Measurements from ENCODE around the gene ZNF750.

The ZNF750 gene

DNA sequence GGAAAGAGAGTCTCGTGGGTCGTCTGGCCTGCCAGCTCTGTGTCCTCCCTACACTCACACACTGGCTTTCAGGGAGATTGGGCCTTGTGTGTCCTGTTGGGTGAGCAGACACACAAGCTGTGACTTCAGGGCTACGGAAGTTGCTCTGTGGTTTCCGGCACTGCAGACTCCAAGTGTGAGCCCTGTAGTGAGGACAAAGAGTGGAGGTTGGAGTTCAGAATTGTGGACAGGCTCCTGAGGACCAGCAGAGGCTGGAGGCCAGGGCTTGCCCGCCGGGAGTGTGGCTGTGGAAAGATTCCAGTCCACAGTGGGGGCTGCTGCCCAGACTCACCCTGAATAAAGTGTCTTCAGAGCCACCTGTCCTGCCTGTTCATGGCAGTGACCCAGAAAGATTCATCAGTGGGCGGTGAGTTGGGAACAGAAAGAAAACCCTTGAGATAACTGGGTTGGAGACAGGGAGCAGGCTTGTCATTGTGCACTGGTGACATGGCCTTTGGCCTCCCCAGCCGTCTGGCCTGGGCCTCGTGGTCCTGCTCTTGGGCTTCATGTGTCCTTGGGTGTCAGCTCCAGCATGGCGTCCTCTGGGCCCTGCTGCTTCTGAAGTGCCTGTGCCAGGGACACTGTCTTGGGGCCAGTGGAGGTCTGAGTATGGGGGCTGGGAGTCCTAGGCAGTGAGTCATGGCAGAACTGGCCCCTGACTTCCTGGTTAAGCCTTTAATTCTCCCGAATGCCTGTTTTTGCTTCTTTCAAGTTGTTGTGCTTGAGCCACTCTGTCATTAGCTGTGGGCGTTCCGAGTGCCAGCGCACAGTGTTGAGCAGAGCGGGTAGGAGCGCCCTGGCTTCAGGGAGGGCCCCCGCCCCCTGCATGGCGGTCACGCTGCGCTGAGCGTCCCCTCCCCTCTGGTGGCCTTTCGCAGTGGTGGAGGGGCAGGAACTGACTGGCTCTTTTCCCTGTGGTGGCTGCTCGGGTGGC is 19.9 kb upstream of the ZNF750 start:
- no peak for DNase-seq (ENCODE audit: low read depth)

DNA sequence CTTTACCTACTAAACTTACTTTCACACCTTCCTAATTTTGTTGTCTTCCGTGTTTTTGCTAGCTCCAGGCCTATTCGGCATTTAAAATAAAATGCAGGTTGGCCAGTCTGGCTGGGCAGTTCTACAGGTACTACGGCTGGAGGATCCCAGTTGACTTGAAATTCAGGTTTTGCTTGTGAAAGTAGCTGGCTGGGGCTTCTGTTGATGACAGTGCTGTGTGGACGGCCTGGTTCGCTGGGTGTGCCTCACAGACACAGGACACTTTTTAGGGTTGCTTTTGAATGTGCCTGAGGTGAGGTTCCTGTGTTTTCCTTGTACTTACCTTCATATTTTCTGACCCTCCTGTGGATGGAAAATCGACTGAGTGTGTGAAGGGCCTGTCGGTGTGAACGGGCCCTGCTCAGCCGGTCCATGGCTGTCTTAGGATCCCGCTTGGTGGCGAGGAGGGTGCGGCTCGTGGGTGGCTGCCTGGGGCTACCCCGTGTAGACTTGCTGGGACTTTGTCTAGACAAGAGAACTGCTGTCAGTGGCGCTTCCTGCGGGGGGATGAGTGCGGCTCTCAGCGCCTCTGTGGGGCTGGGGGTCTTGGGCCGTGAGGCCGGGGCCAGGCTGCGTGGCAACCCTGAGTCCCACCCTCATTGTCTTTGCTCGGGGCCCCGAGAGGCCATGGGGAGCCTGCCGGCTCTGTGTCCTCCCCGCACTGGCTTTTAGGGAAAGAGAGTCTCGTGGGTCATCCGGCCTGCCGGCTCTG is 18.7 kb upstream of the ZNF750 start:
- DNase-seq (ENCODE audit: low read depth): no peak

DNA sequence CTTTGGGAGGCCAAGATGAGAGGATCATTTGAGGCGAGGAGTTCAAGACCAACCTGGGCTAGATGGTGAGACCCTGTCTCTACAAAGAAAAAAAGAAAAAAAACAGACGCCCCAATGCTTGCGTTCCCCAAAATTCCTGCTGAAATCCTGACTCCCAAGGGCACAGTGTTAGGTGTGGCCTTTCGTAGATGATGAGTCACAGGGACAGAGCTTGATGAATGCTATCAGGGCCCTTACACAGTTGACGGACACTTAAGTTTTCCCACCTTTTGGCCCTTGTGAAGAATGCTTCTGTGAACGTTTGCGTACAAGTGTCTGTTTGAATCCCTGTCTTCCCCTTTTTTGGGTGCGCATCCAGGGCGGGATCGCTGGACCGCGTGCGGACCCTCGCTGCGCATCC is 16.5 kb upstream of the ZNF750 start:
- no peak for DNase-seq (ENCODE audit: low read depth)

GRCh38 chr17:82854226-82854625 is 14.4 kb upstream of the ZNF750 start:
- no peak for DNase-seq (ENCODE audit: low read depth)

GRCh38 chr17:82851381-82851780 is 11.6 kb upstream of the ZNF750 start:
- no peak for DNase-seq (ENCODE audit: low read depth)

GRCh38 chr17:82849076-82849945 is 9.5 kb upstream of the ZNF750 start:
- DNase-seq (ENCODE audit: low read depth): no peak

DNA sequence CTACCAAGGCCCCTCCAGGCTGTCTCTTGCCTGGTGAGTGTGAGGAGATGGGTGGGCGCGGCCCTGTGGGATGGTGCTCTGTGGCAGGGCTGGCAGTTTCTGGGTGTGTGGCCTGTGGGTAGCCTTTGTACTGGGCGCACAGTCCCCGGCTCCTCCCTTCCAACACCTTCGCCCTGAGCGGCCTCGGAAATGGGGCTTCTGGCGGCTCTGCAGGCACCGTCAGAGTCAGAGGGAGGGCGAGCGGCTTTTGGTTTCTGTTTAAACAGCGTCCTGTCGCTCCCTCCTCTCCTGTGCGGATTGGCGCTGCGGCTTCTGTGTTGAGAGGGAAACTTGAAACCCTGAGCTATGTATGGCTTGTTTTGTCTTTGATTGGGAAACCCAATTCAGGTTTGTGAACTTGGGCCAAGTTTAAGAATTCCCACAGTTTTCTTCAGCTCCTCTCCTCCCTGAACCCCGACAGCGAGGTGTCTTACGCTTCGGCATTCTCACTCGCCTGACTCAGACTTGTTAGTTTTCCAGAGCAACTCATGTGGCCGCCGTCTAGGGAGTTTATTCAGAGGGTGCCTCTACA is 8.3 kb upstream of the ZNF750 start:
- DNase-seq (ENCODE audit: low read depth): peak; percentile 75

DNA sequence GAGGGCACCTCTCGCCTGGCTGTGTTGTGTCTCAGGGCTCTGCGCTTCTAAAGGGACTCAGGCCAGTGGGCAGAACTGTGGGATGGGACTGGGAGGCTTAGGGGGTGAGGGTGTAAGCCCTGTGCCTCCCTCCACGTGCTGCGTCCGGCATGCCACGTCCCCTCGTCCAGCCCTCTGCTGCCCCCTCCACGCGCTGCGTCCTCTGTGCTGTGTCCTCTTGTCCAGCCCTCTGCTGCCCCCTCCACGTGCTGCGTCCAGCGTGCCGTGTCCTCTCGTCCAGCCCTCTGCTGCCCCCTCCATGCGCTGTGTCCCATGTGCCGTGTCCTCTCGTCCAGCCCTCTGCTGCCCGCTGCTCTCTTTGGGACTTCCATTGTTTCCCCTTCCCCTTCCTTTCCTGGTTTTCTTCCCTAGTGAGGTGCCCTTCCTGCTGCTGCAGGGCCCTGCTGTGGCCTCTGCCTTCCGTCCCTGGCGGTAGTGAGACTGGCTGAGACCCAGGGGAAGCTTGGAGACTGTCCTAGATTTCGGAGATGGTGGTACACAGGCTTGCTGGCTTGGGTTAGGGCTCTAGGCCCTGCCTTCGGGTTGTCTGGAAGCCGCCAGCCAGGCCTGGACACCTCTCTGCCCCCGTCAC is 6.4 kb upstream of the ZNF750 start:
- DNase-seq (ENCODE audit: low read depth): no peak

DNA sequence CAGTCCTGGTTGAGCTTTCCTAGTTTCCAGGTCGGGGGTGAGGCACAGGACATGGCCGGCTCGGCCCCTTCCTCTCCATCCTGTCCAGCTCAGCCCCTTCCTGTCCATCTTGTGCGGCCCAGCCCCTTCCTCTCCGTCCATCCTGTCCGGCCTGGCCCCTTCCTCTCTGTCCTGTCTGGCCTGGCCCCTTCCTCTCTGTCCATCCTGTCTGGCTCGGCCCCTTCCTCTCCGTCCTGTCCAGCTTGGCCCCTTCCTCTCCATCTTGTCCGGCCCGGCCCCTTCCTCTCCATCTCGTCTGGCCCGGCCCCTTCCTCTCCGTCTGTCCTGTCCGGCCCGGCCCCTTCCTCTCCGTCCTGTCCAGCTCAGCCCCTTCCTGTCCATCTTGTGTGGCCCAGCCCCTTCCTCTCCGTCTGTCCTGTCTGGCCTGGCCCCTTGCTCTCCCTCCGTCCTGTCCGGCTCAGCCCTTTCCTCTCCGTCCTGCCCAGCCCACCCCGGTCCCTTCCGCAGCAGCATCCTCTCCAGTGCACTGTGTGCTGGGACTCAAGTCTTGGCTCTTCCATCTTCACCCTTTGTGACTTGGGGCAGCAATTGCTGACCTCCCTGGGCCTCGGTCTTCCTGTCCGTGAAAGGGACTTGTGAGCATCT is 5.5 kb upstream of the ZNF750 start:
- no peak for DNase-seq (ENCODE audit: low read depth)

- DNase-seq (ENCODE audit: low read depth): no peak
Measured at GRCh38 chr17:82844796-82845162, 5.0 kb upstream of the ZNF750 start.

GRCh38 chr17:82843904-82844680 is 4.3 kb upstream of the ZNF750 start:
- DNase-seq (ENCODE audit: low read depth): no peak

- no peak for DNase-seq (ENCODE audit: low read depth)
Measured at GRCh38 chr17:82841921-82842596, 2.2 kb upstream of the ZNF750 start.

DNA sequence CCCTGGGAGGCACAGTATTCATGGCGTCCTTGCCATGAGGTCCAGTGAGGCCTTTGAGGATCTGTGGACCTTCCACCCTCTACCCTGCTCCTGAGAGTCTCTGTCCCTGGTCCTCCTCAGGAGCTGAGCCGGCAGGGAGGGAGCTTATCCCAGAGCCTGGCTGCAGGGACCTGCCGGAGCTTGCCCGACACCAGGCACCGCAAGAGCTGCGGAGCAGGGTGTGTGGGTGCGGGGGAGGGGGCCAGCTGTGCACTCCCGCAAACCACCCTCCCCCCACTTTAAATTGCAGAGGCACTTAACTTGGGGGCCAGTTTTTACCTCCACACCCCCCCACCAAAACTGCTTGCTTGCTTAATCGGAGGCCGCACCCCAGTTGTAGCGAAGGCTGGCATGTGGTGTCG is 609 bp upstream of the ZNF750 start:
- no peak for DNase-seq (ENCODE audit: low read depth)

- peak; percentile 32 for DNase-seq (ENCODE audit: low read depth)
Measured at GRCh38 chr17:82838386-82839063, 1.3 kb downstream of the ZNF750 start.

- DNase-seq (ENCODE audit: low read depth): no peak
Measured at GRCh38 chr17:82837586-82838320, 2.1 kb downstream of the ZNF750 start.

- DNase-seq (ENCODE audit: low read depth): no peak
Measured at GRCh38 chr17:82836823-82837357, 2.9 kb downstream of the ZNF750 start.

DNA sequence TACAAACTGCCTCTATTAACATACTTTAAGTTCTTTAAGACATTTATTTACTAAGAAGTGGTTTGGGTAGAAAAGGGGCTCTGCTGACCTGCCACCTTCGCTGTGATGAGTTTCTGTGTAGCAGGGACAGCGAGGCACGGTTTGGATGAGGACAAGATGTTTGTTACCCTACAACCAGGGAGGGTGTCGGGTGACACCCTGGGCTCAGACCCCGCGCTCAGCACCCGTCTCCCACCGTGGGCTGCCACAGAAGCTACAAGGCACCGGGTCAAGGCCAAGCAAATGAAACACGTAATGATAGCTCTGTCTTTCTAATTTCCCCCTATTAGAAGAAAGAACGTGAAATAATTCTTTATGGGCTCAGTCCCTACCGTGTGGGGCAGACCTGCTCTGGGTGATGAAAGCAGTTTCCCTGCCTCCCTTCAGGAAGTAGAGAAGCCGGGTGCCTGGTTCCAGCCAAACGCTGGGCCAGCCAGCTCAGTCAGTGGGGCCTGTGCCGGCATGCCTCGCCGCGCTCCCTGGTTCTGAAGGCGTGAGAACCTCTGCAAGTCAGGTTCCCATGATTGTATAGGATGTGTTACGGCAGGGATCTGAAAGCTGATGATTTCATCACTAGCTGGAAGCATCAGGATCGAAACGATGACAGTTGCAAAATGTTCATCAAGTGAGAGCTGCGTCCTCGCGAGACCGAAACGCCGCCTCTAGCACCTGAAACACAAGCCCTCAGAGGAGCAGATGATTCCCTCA is 3.9 kb downstream of the ZNF750 start:
- DNase-seq (ENCODE audit: low read depth): no peak

Measured in GM04504 (cell line).